H54 (cell line): Measurements from ENCODE around the gene CCDC182.

Experiments
- DNase-seq: peaks from one replicate; pipeline ENCODE4 v3.0.0; 2011; ENCODE audit warnings: low spot score, mixed read lengths; ENCODE audit not compliant: insufficient read length
- FAIRE-seq: peaks from 3 replicates; lab custom pipeline; 2011; peaks lifted over from hg19 to GRCh38; lab: Jason Lieb, UNC
- POLR2A ChIP-seq: IDR thresholded peaks from 2 replicates; pipeline ENCODE4 v1.6.1; 2011; ENCODE audit warnings: low read depth, mild to moderate bottlenecking, low read length

Gene CCDC182

GRCh38 chr17:57750109-57750871 lies 5.2 kb upstream of the CCDC182 start:
- no peak for TF ChIP-seq POLR2A
- no peak for DNase-seq
- FAIRE-seq, result no peak

- FAIRE-seq (no peak), DNase-seq (no peak)
- TF ChIP-seq POLR2A, result no peak
Observed at GRCh38 chr17:57749701-57750100, 4.6 kb upstream of the CCDC182 start.

DNA sequence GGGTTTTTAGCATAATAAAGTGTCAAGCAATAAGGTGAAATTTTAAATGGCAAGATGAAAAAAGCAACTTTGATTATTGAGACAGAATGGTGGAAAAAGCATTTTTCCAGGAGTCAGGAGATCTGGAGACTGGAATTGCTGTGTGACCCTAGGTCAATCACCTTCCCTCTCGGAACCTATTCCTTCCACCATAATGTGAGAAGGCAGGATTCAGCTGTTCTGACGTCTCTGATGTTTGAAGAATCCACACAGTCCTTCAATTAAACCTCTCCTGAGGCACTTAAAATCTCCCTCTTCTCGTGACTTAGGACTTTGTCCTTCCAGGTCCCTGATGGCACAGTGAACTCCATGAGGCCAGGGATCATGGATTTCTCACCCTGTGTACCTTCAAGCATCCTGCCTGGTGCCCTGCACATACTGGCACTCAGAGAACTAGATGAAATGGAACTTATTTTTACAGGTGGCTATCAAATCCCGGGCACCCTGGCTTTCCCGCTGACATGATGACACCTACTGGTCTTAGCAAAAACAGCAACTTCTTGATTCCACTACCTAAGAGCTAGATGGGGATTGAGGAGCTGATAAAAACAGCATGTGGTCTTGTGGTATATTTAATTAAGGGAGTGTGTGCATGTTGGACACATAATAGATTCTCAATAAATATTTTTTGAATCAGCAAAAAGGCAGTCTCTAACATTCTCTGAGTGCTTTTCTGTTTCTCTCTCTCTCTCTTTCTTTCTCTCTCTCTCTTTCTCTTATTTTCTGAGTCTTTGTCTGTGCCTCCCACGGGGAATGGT lies 2.3 kb upstream of the CCDC182 start:
- FAIRE-seq, result no peak
- no peak for TF ChIP-seq POLR2A
- DNase-seq, result peak; percentile 69

GRCh38 chr17:57746221-57746620 lies 1.1 kb upstream of the CCDC182 start:
- FAIRE-seq (no peak), DNase-seq (no peak)
- TF ChIP-seq POLR2A, result no peak

- FAIRE-seq (no peak), DNase-seq (no peak)
- TF ChIP-seq POLR2A, result no peak
Observed at GRCh38 chr17:57744195-57745170, 616 bp downstream of the CCDC182 start.

DNA sequence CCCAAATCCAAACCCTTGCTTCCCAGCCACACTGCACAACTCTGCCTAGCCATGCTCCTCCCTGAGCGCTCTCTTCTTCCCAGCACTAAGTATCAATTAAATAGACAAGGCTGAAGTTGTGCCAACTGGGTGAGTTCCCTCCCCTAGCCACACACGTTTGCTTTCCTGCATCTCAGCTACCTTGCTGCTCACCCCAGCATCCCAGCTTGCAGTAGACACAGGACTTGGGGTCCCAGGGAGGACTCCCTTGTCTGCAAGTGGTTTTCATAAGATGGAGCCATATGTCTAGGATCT lies 4.9 kb downstream of the CCDC182 start:
- FAIRE-seq (no peak), DNase-seq (no peak)
- TF ChIP-seq POLR2A, result no peak

GRCh38 chr17:57739402-57740234 lies 5.5 kb downstream of the CCDC182 start:
- no peak for TF ChIP-seq POLR2A
- DNase-seq, result peak; percentile 26
- FAIRE-seq, result no peak

- DNase-seq, result no peak
- TF ChIP-seq POLR2A, result no peak
- FAIRE-seq, result no peak
Observed at GRCh38 chr17:57737450-57737849, 7.6 kb downstream of the CCDC182 start.

DNA sequence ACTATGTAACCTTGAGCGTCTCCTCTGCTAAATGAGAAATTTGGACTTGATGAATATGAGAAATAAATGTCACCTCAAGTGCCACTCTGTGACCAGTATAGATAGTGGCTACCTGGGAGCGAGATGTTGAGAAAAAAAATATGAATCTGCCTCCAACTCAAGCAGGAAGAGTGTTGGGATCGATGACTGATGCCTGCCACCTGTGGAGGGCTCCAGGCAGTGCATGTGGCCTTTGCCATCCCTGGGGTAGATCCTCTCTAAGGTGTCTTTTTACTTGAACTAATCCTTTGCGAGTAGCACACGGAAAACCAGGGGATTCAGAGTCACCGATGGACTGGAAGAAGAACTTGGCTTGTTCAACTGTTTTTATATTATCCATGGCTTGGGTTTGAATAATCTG lies 9.4 kb downstream of the CCDC182 start:
- no peak for TF ChIP-seq POLR2A
- no peak for FAIRE-seq
- peak; percentile 29 for DNase-seq

- no peak for FAIRE-seq
- DNase-seq, result no peak
- TF ChIP-seq POLR2A, result no peak
Observed at GRCh38 chr17:57735230-57735629, 9.9 kb downstream of the CCDC182 start.

DNA sequence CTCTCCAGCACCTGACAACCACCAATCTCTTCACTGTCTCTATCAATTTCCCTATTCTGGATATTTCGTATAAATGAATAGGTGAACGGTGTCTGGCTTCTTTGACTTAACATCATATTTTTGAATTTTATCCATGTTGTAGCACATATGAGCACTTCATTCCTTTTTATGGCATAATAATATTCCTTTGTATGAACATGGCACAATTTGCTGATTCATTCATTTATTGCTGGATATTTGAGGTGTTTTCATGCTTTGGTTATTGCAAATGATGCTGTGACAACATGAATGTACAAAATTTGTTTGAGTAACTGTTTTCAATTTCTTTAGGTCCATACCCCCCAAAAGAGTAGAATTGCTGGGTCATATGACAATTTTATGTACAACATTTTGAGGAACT lies 12.0 kb downstream of the CCDC182 start:
- TF ChIP-seq POLR2A, result no peak
- FAIRE-seq (no peak), DNase-seq (no peak)

- FAIRE-seq (no peak), DNase-seq (no peak)
- TF ChIP-seq POLR2A, result no peak
Observed at GRCh38 chr17:57732062-57732461, 13.0 kb downstream of the CCDC182 start.
